ENCODE data around the gene GBA2.

The GBA2 gene

DNA sequence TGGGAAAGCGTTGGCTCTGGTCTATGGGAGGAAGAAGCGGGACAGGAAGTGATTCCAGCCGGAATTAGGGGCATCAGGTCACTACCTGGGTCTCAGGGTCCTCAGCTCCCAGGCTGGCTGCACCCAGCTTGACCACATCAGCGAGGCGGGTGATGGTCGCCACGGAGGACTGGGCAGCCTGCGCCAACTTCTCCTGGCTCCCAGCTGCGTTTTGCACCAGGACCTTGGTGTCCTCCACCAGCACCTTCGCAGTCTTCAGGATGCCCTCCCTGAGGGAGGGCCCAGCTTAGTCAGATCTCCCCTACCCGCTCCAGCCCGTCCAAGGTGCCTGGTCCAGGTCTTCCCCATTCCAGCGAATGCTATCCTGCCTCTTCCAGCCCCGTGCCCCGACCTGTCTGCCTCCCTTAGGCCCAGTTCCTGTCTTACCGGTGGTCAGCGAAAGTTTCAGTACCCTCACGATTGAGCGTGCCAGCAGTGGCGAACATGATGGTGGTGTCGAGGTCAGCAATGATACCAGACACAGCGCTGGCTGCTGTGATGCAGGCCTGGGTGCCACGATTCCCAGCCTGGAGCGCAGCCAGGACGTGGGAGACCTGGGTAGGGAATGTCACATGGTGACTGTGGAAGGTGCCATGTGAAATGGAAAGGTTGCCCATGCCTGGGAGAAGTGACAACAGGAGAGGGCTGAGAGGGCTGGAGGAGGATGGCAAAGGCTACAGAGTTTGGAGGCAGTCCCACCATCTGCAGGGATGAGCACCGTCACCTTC, 44.9 kb downstream of the GBA2 start:
- peaks cover 96% of the 10 kb centered on the region for H3K36me3 ChIP-seq (ENCODE audit: insufficient read depth, low read length)
- no peak overlapping the region for H3K9ac ChIP-seq (ENCODE audit: insufficient read length)
- no peak for TF ChIP-seq POLR2AphosphoS5 (IDR thresholded peaks at IDR 0.05; ENCODE audit: borderline replicate concordance, low read depth, low read length)
- no peak for TF ChIP-seq FOXP2 (optimal IDR thresholded peaks at IDR 0.05; ENCODE audit: control extremely low read depth, extremely low read length, insufficient read depth)
- TF ChIP-seq EZH2 (IDR thresholded peaks at IDR 0.05) = no peak

DNA sequence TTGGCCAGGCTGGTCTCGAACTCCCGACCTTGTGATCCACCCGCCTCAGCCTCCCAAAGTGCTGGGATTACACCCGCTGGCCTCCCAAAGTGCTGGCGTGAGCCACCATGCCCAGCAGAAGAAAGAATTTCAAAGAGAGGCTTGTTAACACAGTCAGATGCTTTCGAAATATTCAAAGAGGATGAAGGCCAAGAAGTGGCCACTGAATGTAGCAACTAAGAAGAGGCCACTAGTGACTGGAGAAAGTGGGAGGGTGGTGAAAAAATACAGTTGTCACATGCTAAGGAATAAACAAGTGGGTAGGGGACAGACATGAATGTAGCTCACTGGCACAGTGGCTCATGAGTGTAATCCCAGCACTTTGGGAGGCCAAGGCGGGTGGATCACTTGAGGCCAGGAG, 46.3 kb downstream of the GBA2 start:
- TF ChIP-seq POLR2AphosphoS5 (IDR thresholded peaks at IDR 0.05; ENCODE audit: borderline replicate concordance, low read depth, low read length) (no peak), EZH2 (IDR thresholded peaks at IDR 0.05) (no peak), FOXP2 (optimal IDR thresholded peaks at IDR 0.05; ENCODE audit: control extremely low read depth, extremely low read length, insufficient read depth) (no peak)
- no peak for DNase-seq (ENCODE audit: low read depth, low spot score)
- H3K4me3 ChIP-seq = no peak overlapping the region
- no peak overlapping the region for H3K9ac ChIP-seq (ENCODE audit: insufficient read length)
- H3K36me3 ChIP-seq (ENCODE audit: insufficient read depth, low read length) = peaks cover 98% of the 10 kb centered on the region
- no peaks in the 10 kb centered on the region for H3K9me3 ChIP-seq (ENCODE audit: low read depth, low read length)
- no peak overlapping the region for H3K27ac ChIP-seq

More for the DNA sequence above, 44.9 kb downstream of the GBA2 start:
- Histone ChIP-seq H3K27ac (no peak overlapping the region), H3K4me3 (no peak overlapping the region), H3K9me3 (ENCODE audit: low read depth, low read length) (no peaks in the 10 kb centered on the region)
- no peak for DNase-seq (ENCODE audit: low read depth, low spot score)

DNA sequence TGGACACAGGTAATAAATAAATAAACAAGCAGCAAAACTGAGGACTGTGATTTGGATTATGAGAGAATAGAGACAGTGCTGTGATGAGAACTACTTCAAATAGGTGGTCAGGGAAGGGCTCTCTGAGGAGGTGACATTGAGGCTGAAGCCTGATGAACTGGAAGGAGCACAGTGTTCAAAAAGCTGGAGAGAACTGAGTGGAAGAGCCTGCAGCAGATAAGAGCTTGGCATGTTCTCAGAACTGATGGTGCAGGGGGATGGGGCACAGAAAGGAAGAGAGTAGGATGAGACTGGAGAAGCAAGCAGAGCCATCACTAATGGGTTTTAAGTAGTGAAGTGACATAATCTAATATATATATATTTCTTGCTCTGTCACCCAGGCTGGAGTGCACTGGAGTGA, 48.1 kb downstream of the GBA2 start:
- no peaks in the 10 kb centered on the region for H3K9me3 ChIP-seq (ENCODE audit: low read depth, low read length)
- H3K36me3 ChIP-seq (ENCODE audit: insufficient read depth, low read length) = peaks cover 98% of the 10 kb centered on the region
- H3K27ac ChIP-seq = no peak overlapping the region
- no peak overlapping the region for H3K4me3 ChIP-seq
- TF ChIP-seq EZH2 (IDR thresholded peaks at IDR 0.05) = no peak
- no peak for DNase-seq (ENCODE audit: low read depth, low spot score)
- no peak overlapping the region for H3K9ac ChIP-seq (ENCODE audit: insufficient read length)

DNA sequence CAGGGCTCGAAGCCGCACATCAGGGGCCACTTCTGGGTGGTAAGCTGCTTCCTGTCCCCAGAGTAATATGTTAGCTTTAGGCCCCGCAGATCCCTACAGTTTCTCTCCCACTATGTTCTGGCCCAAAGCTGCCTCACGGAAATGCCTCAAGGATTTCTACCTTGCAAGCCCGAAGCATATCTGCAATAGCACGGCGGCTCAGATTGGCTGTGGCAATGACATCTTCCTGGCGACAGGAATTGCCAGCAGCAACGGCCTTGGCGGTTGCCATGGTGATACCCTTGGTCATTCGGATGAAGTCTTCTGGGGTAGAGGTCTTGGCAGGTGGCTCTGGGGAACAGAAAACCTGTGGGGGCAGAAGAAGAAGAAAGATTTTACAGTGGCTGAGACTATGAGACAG, 49.0 kb downstream of the GBA2 start:
- Histone ChIP-seq H3K4me3 (no peak overlapping the region), H3K9me3 (ENCODE audit: low read depth, low read length) (no peaks in the 10 kb centered on the region), H3K9ac (ENCODE audit: insufficient read length) (no peak overlapping the region), H3K27ac (no peak overlapping the region), H3K36me3 (ENCODE audit: insufficient read depth, low read length) (peaks cover 90% of the 10 kb centered on the region)
- TF ChIP-seq POLR2AphosphoS5 (IDR thresholded peaks at IDR 0.05; ENCODE audit: borderline replicate concordance, low read depth, low read length) = no peak
- DNase-seq (ENCODE audit: low read depth, low spot score) = no peak

DNA sequence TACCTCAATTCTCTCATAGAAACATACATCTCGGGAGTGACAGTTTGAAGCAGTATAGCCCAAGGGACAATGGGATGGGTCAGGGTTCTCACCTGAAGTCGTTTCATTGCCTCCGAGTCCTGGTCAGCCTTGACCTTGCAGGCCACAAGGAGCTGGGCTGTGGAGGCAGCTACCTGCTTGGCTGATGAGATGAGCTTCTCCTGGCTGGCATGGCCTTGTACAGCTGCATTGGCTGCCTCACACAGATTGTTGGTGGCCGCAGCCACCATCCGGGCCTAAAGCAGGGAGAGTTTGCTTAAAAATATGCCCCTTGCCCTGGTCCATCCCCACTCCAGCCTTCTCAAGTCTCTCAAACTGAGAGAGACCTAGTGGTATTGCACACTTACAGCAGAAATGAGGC, 50.8 kb downstream of the GBA2 start:
- Histone ChIP-seq H3K9me3 (ENCODE audit: low read depth, low read length) (no peaks in the 10 kb centered on the region), H3K36me3 (ENCODE audit: insufficient read depth, low read length) (peaks cover 72% of the 10 kb centered on the region), H3K9ac (ENCODE audit: insufficient read length) (no peak overlapping the region), H3K4me3 (no peak overlapping the region), H3K27ac (no peak overlapping the region)
- no peak for TF ChIP-seq POLR2AphosphoS5 (IDR thresholded peaks at IDR 0.05; ENCODE audit: borderline replicate concordance, low read depth, low read length)
- TF ChIP-seq EZH2 (IDR thresholded peaks at IDR 0.05) = no peak
- TF ChIP-seq FOXP2 (optimal IDR thresholded peaks at IDR 0.05; ENCODE audit: control extremely low read depth, extremely low read length, insufficient read depth) = no peak
- DNase-seq (ENCODE audit: low read depth, low spot score) = no peak

DNA sequence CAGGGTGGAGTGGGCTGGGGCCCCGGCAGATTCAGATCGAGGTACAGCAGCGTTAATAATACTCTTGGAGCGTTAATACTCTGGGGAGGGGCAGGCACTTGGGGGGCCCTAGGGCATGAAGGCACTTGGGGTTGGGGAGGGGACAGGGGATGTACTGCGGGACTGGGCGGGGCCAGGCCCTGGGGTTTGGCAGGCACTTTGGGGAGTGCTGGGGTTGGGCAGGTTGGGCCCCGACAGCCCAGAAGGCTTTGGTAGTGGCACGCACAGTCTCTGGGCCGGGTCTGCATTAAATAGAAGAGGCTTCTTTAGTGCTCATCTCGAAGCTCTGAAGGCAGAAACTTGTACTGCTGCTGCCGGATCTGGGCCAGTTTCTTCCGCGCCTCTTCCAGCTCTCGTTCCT, 51.5 kb downstream of the GBA2 start:
- Histone ChIP-seq H3K9me3 (ENCODE audit: low read depth, low read length) (no peaks in the 10 kb centered on the region), H3K4me3 (no peak overlapping the region), H3K36me3 (ENCODE audit: insufficient read depth, low read length) (peaks cover 65% of the 10 kb centered on the region), H3K27ac (no peak overlapping the region), H3K9ac (ENCODE audit: insufficient read length) (no peak overlapping the region)
- no peak for TF ChIP-seq FOXP2 (optimal IDR thresholded peaks at IDR 0.05; ENCODE audit: control extremely low read depth, extremely low read length, insufficient read depth)
- no peak for TF ChIP-seq POLR2AphosphoS5 (IDR thresholded peaks at IDR 0.05; ENCODE audit: borderline replicate concordance, low read depth, low read length)
- no peak for TF ChIP-seq EZH2 (IDR thresholded peaks at IDR 0.05)
- no peak for DNase-seq (ENCODE audit: low read depth, low spot score)

DNA sequence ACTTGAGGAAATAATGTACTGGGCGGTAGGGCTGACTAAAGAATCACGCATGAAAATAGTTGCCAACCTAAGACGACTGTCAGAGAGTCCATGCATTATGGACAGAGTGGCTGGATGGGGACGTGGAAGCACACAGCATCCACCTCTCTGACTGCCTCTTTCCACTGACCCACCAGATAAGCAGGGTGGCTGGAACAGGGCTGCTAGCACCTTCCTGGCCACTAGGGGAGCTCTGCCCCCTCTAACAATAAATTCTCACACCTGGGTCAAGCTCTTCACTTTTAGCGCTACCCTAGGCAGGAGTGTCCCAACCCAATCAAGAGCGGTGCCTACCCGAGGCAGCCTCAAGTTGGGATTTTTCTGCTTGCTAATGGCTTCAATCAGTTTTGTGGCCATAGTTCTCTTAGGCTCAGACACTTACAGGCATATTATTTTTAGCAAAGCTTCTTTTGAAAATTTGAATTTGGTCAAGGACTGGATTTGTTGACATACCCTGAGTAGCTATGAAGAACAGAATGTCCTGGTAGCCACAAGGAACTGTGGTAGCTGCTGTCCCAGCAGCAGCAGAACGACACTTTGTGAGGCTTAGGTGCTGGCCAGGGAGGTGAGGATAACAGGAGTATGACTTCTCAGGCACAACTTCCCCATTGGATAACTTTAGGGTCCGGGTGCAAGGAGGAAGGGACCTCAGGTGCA, 52.4 kb downstream of the GBA2 start:
- Histone ChIP-seq H3K4me3 (no peak overlapping the region), H3K36me3 (ENCODE audit: insufficient read depth, low read length) (peaks cover 58% of the 10 kb centered on the region), H3K27ac (no peak overlapping the region), H3K9ac (ENCODE audit: insufficient read length) (no peak overlapping the region), H3K9me3 (ENCODE audit: low read depth, low read length) (no peaks in the 10 kb centered on the region)
- TF ChIP-seq FOXP2 (optimal IDR thresholded peaks at IDR 0.05; ENCODE audit: control extremely low read depth, extremely low read length, insufficient read depth) = no peak
- no peak for TF ChIP-seq POLR2AphosphoS5 (IDR thresholded peaks at IDR 0.05; ENCODE audit: borderline replicate concordance, low read depth, low read length)
- no peak for TF ChIP-seq EZH2 (IDR thresholded peaks at IDR 0.05)
- no peak for DNase-seq (ENCODE audit: low read depth, low spot score)

DNA sequence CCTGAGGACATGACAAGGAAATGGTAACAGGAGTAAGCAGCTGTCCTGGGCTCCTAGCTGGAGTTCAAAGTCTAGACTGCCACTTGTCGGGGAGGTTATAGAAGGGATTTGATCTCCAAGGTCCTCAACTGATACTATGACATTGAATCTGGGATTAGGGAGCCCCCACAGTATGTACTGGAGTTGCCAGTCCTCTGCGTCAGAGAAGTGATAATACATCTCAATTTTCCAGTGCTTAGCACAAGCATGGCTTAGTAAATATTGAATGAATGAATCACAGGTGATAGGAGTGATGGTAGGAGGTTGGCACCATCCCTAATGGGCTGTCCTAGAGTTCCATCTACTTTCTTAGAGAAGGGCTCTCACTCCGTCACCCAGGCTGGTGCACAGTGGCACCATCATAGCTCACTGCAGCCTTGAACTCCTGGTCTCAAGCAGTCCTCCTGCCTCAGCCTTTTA, 53.1 kb downstream of the GBA2 start:
- no peaks in the 10 kb centered on the region for H3K9me3 ChIP-seq (ENCODE audit: low read depth, low read length)
- no peak for DNase-seq (ENCODE audit: low read depth, low spot score)
- H3K27ac ChIP-seq = no peak overlapping the region
- H3K36me3 ChIP-seq (ENCODE audit: insufficient read depth, low read length) = peaks cover 52% of the 10 kb centered on the region
- no peak overlapping the region for H3K4me3 ChIP-seq
- no peak overlapping the region for H3K9ac ChIP-seq (ENCODE audit: insufficient read length)
- TF ChIP-seq EZH2 (IDR thresholded peaks at IDR 0.05) (no peak), POLR2AphosphoS5 (IDR thresholded peaks at IDR 0.05; ENCODE audit: borderline replicate concordance, low read depth, low read length) (no peak), FOXP2 (optimal IDR thresholded peaks at IDR 0.05; ENCODE audit: control extremely low read depth, extremely low read length, insufficient read depth) (no peak)

All from SK-N-MC (cell line).